ENCODE data around the gene CLNK. TPM values are rescaled to one million over a fixed set of nuclear protein-coding genes. Genes with fewer than 3 reads are reported as not detected.

Gene CLNK
- total and polyA plus RNA-seq, 2 of the 8 experiments (the other 6 are each of a cell fraction or from before 2014, with no cell fraction given), result not detected

DNA sequence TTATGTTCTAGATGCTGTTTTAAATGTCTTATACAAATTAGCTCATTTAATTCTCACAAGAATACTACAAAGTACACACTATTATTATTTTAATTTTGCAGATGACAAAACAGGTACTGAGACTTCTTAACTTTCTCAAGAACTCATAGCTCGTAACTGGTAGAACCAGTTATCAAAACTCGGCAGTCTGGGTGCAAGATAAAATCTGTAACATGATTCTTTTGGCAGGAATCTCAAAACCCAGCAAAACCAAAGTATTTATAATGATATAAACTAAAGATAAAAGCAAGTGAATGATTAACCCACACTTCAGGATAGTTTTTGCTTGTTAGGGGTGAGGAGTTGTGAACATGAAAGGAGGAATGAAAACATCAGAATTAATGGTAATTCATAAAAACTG is 27.6 kb downstream of the CLNK start (continued):
- TF ChIP-seq, protein P1, sequence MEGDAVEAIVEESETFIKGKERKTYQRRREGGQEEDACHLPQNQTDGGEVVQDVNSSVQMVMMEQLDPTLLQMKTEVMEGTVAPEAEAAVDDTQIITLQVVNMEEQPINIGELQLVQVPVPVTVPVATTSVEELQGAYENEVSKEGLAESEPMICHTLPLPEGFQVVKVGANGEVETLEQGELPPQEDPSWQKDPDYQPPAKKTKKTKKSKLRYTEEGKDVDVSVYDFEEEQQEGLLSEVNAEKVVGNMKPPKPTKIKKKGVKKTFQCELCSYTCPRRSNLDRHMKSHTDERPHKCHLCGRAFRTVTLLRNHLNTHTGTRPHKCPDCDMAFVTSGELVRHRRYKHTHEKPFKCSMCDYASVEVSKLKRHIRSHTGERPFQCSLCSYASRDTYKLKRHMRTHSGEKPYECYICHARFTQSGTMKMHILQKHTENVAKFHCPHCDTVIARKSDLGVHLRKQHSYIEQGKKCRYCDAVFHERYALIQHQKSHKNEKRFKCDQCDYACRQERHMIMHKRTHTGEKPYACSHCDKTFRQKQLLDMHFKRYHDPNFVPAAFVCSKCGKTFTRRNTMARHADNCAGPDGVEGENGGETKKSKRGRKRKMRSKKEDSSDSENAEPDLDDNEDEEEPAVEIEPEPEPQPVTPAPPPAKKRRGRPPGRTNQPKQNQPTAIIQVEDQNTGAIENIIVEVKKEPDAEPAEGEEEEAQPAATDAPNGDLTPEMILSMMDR (IDR thresholded peaks at IDR 0.05; ENCODE audit: control extremely low read depth in 1 of 3, insufficient read depth in 1 of 3, low read depth in 1 of 3, low read length in 3 of 3), result no peak
